ENCODE measurements around the gene ARHGDIA.
A peak's percentile ranks its signal among the peaks of the same experiment; 100 is the strongest.

The ARHGDIA gene

DNA sequence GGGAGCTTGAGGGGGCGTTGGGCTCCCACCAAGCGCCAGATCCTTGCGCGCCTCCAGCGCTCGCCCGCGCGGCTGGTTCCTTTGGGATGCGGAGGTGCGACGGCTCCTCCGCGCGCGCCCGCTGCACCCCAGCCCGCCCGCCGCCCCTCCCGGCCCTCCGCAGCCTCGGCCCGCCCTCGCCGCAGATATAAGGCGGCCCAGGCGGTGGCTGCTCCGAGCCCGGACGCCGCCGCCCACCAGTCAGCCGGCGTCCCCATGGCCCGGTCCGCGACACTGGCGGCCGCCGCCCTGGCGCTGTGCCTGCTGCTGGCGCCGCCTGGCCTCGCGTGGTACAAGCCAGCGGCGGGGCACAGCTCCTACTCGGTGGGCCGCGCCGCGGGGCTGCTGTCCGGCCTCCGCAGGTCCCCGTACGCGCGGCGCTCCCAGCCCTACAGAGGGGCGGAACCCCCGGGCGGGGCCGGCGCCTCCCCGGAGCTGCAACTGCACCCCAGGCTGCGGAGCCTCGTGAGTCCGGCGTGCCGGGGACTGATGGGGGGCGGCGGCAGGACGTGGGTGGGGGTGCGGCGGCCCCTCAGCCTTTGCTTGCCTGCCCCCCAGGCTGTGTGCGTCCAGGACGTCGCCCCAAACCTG, 31.0 kb upstream of the ARHGDIA start, which contains the start of gene NPB:
NPB (plus strand) TSS at position 216 of the 630 bp plus-strand sequence; CDS start at position 256, 40 bp downstream.
- peaks cover 34% of the 10 kb centered on the region for H3K27me3 Mint-ChIP-seq
- no peaks in the 10 kb centered on the region for H3K9me3 Mint-ChIP-seq
- peaks cover 80% of the 10 kb centered on the region for H3K36me3 Mint-ChIP-seq (ENCODE audit: low read depth)
- peak within 1 kb of the TSS; percentile 53 for H3K4me3 Mint-ChIP-seq
- peaks cover 9% of the 10 kb centered on the region for H3K4me1 Mint-ChIP-seq (ENCODE audit: low read depth)
- intact Hi-C loops (cut with micrococcal nuclease), result no loop called here
- no peak within 1 kb of the TSS for H3K27ac Mint-ChIP-seq

DNA sequence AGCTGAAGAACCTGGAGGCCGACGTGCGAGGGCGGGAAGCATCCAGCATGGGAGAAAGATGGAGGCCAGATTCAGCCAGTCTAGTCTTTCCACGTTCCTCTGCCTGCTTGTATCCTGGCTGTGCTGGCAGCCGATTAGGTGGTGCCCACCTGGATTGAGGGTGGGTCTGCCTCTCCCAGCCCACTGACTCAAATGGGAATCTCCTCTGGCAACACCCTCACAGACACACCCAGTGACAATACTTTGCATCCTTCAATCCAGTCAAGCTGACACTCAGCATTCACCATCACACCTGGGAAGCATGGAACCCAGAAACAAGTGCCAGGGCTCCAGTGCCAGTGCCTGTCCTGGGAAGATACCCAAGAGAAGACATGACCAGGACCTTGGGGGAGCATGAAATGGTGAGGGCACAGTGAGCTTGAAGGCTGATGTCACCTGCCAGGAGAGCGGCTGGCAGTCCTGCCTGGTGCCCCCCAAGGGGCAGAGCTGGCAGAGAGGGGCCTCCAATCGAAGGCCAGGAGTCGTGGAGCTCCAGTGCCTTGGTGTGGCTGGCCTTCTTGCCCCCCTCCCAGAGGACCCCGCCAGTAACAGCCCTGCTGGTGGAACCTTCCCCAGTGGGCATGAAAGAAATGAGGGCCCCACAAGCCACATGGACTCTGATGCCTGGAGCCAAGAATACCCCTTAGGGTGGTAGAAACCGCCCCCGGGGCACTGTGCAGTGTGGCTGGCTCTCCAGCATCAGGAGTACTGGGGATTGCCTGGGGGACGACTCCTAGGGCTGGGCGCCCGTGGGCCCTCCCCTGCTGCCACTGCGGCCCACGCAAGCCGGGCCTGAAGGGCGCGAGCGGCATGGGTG, 30.3 kb upstream of the ARHGDIA start:
- Mint-ChIP-seq H3K4me1 (ENCODE audit: low read depth) (peaks cover 9% of the 10 kb centered on the region), H3K9me3 (no peaks in the 10 kb centered on the region), H3K36me3 (ENCODE audit: low read depth) (peaks cover 80% of the 10 kb centered on the region), H3K27ac (no peak overlapping the region), H3K27me3 (peaks cover 34% of the 10 kb centered on the region), H3K4me3 (no peak overlapping the region)
- intact Hi-C loops (cut with micrococcal nuclease), result no loop called here

DNA sequence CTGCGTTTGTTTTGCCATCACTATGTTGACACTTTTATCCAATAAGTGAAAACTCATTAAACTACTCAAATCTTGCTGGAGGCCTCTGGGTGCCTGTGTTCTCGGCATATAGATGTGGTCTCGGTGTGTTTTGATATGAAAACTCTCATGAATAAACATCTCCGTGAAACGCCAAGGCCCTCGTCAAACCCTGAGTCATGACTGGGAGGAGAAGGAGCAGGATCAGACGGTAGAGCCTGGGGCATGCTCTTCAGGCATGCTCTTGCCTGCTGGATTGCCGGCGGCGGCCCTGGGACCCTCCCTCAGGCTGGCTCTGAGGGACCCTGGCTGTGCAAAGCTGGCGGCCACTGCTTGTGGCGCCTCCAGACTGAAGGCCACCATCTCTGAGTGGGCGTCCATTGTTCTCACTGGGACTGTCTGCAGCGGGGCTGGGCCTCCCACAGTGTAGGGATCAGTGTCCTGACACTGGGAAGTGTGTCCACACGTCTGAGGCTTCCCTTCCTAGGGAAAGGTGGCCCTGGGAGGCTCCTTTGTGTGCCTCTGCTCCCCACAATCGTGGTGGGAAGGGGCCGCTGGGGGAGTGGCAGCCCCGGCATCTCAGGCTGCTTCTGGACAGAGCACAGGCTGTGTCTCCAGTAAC, 29.2 kb upstream of the ARHGDIA start:
- no peaks in the 10 kb centered on the region for H3K9me3 Mint-ChIP-seq
- no peak overlapping the region for H3K27ac Mint-ChIP-seq
- peaks cover 34% of the 10 kb centered on the region for H3K27me3 Mint-ChIP-seq
- H3K4me1 Mint-ChIP-seq (ENCODE audit: low read depth), result peaks cover 9% of the 10 kb centered on the region
- no peak overlapping the region for H3K4me3 Mint-ChIP-seq
- intact Hi-C loops (cut with micrococcal nuclease), result no loop called here
- H3K36me3 Mint-ChIP-seq (ENCODE audit: low read depth), result peaks cover 80% of the 10 kb centered on the region

DNA sequence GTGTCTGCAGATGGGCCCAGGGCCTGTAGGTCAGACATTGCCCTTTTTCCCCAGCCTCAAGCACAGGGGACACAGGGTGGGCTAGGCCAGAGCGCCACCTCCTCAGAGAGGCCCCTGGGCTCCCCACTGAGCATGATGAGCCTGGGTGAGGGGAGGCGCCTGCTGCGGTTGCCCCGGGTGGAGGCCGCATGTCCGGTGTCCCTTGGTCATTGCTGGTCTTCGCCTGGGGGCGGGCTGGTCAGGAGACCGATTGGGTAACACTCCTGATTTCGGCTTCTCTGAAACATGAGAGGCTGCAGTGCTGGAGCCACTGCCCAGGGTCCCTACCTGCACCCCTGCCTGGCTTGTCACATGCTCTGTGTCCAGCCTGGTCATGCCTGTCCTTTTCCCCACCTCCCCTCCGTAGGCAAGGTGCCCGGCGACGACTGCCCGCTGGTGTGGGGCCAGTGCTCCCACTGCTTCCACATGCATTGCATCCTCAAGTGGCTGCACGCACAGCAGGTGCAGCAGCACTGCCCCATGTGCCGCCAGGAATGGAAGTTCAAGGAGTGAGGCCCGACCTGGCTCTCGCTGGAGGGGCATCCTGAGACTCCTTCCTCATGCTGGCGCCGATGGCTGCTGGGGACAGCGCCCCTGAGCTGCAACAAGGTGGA, 28.5 kb upstream of the ARHGDIA start:
- H3K27me3 Mint-ChIP-seq, result peaks cover 34% of the 10 kb centered on the region
- no peaks in the 10 kb centered on the region for H3K9me3 Mint-ChIP-seq
- no peak overlapping the region for H3K4me3 Mint-ChIP-seq
- intact Hi-C loops (cut with micrococcal nuclease), result no loop called here
- H3K4me1 Mint-ChIP-seq (ENCODE audit: low read depth), result peaks cover 9% of the 10 kb centered on the region
- H3K27ac Mint-ChIP-seq, result no peak overlapping the region
- H3K36me3 Mint-ChIP-seq (ENCODE audit: low read depth), result peaks cover 80% of the 10 kb centered on the region

DNA sequence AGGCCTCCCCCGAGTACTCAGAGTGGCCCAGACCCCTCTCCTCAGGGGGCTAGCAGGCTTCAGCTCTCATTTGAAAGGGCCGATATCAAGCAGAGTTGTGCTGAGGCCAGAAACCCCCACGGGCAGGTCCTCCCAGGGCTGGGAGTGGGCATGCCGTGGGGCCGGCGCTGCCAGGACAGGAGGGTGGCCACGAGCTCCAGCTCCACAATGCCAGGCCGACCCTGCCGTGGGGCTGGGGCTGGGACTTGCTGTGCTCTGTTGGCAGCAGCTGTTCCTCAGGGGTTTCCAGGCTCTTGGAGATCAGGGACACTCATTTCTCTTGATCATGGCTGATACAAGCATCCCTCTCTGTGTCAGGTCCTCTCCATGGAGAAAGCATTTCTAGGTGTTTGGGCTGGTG, 27.7 kb upstream of the ARHGDIA start:
- intact Hi-C loops (cut with micrococcal nuclease), result no loop called here
- Mint-ChIP-seq H3K4me3 (no peak overlapping the region), H3K27ac (no peak overlapping the region), H3K4me1 (ENCODE audit: low read depth) (peaks cover 9% of the 10 kb centered on the region), H3K36me3 (ENCODE audit: low read depth) (peaks cover 80% of the 10 kb centered on the region), H3K27me3 (peaks cover 31% of the 10 kb centered on the region), H3K9me3 (no peaks in the 10 kb centered on the region)

DNA sequence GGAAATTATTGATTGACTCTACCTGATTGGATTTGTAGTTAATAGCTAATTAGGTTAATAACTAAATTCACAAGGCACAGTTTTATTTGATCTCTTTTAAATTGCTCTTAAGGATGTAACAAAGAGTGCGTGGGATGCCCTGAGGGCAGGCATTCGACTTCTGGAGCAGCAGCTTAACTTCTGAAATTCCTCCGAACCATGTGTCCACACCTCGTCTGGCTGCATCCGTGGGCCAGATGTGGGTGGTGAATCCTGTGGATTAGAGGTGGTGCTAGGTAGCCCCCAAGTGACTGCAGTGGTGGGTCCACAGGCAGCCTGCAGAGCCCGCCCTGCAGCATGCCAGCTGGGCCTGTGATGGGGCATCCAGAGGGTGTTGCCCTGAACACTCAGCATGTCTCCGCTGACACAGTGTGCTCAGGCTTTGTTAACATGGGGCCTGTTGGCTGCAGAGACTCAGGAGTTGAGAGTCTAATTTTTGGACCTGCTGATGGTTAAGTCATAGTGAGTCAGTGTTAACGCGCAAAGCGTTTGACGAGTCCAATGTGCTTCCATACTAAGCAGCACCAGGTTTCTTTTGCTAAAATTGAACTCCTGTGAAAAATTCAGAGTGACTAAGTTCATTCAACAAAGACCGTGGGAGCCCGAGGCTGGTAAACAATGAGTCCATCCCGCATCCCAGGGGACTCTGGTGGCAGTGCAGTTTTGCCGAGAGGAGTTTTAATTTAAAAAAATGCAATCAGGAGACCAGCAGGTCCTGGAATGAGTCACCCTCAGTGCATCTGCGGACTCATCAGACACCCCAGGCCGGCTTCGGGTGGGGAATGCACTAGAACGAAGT, 27.1 kb upstream of the ARHGDIA start:
- peaks cover 9% of the 10 kb centered on the region for H3K4me1 Mint-ChIP-seq (ENCODE audit: low read depth)
- peaks cover 25% of the 10 kb centered on the region for H3K27me3 Mint-ChIP-seq
- intact Hi-C loops (cut with micrococcal nuclease), result no loop called here
- no peak overlapping the region for H3K4me3 Mint-ChIP-seq
- H3K9me3 Mint-ChIP-seq, result no peaks in the 10 kb centered on the region
- H3K27ac Mint-ChIP-seq, result no peak overlapping the region
- peaks cover 80% of the 10 kb centered on the region for H3K36me3 Mint-ChIP-seq (ENCODE audit: low read depth)

DNA sequence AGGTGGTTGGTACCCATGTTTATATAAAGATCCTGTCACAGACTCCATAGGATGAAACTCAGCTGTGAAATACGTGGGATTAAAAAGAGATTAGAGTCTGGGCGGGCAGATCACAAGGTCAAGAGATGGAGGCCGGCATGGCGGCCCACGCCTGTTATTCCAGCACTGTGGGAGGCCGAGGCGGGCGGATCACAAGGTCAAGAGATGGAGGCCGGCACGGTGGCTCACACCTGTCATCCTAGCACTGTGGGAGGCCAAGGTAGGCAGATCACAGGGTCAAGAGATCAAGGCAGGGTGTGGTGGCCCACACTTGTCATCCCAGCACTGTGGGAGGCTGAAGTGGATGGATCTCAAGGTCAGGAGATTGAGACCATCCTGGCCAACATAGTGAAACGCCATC, 24.3 kb upstream of the ARHGDIA start:
- Mint-ChIP-seq H3K27ac (no peak overlapping the region), H3K27me3 (peaks cover 3% of the 10 kb centered on the region), H3K36me3 (ENCODE audit: low read depth) (peaks cover 88% of the 10 kb centered on the region), H3K9me3 (no peaks in the 10 kb centered on the region), H3K4me1 (ENCODE audit: low read depth) (peaks cover 9% of the 10 kb centered on the region), H3K4me3 (no peak overlapping the region)
- intact Hi-C loops (cut with micrococcal nuclease), result no loop called here

DNA sequence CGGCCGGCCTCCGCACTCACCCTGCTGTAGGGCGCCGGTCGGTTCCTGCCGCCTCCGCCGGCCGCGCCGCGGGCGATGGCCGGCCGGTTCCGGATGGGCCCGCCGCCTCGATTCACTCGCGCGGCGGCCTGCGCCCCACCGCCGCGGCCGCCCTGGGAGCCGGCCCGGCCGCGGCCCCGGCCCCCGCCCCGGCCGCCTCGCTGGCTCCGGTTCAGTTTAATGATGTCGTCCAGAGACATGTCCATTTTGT, 20.1 kb upstream of the ARHGDIA start:
- H3K27me3 Mint-ChIP-seq, result no peaks in the 10 kb centered on the region
- H3K4me1 Mint-ChIP-seq (ENCODE audit: low read depth), result peaks cover 40% of the 10 kb centered on the region
- no peaks in the 10 kb centered on the region for H3K9me3 Mint-ChIP-seq
- intact Hi-C loops (cut with micrococcal nuclease), result loop anchor here (1.0 to 5.0 kb wide), 3 partner anchors 20 to 36 kb away; partner anchors contain the start of genes ARHGDIA, MAFG and P4HB
- H3K36me3 Mint-ChIP-seq (ENCODE audit: low read depth), result peaks cover 86% of the 10 kb centered on the region
- peak overlapping the region; percentile 92 for H3K4me3 Mint-ChIP-seq
- peak overlapping the region; percentile 98 for H3K27ac Mint-ChIP-seq

DNA sequence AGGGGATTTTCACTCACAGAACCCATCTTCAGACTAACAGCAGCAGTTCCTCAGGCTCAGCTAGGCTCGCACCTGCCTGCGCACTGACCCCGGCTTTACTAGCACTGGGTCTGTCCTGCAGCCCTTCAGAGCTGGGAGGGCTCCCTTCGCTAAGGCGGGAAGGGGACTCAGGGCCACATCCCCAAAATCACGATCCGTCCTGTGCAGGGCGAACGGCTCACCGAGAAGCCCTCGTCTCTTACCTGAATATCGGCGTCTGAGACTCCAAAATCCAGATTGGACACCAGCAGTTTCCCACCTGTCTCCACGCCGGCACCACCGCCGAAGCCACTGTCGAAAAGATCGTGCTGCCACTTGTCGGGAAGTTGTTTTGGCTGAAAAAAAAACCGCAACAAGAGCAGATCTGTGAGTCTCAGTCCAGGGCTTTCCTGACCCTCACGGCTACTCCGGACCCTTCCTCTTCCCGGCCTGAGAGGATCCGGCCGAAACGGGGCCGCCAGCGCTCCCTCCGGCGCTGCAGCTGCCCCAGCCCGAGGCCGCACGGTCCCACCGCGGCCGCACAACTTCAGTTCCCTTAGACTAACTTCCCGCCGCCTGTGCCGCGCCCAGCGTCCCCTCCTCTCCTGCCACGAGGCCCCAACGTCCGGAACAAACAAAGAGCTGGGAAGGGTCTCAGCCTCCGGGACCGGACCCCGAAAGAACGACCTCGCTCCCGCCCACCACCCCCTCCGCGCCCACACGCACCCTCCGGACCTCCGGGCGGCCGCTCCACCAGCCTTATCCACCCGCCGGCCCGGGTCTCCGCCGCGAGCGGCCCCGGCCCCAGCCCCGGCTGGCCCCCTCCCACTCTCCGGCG, 19.5 kb upstream of the ARHGDIA start:
- peaks cover 46% of the 10 kb centered on the region for H3K4me1 Mint-ChIP-seq (ENCODE audit: low read depth)

DNA sequence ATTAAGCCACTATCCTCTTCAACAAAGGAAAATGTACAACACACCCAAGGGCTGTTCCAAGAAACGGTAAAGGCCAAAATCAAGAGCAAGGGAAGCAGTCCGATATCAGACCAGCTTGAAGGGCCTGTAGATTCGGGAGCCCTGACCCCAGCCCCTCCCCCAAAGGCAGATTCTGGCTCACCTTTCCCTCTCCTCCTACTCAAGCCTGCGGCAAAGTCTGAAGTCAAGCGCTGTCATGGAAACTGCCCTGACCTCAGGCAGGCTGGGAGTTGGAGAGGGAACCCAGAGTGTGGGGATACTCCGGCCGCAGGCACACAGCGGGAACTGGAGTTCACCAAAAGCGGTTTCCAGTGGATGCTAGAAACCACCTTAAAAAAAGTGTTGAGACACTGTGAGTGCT, 18.5 kb upstream of the ARHGDIA start:
- H3K27me3 Mint-ChIP-seq, result no peaks in the 10 kb centered on the region
- no peaks in the 10 kb centered on the region for H3K9me3 Mint-ChIP-seq
- peaks cover 50% of the 10 kb centered on the region for H3K4me1 Mint-ChIP-seq (ENCODE audit: low read depth)
- no peak overlapping the region for H3K4me3 Mint-ChIP-seq
- intact Hi-C loops (cut with micrococcal nuclease), result loop anchor here (5.0 kb wide), 1 partner anchor 38 kb away; the partner anchor contains the start of gene MAFG
- H3K27ac Mint-ChIP-seq, result peak overlapping the region; percentile 98
- peaks cover 86% of the 10 kb centered on the region for H3K36me3 Mint-ChIP-seq (ENCODE audit: low read depth)

More for the DNA sequence above, 19.5 kb upstream of the ARHGDIA start:
- Mint-ChIP-seq H3K27ac (peak overlapping the region; percentile 98), H3K27me3 (no peaks in the 10 kb centered on the region), H3K4me3 (peak overlapping the region; percentile 86), H3K36me3 (ENCODE audit: low read depth) (peaks cover 86% of the 10 kb centered on the region), H3K9me3 (no peaks in the 10 kb centered on the region)
- intact Hi-C loops (cut with micrococcal nuclease), result loop anchor here (1.0 to 5.0 kb wide), 3 partner anchors 19 to 37 kb away; partner anchors contain the start of genes ARHGDIA, MAFG and P4HB

DNA sequence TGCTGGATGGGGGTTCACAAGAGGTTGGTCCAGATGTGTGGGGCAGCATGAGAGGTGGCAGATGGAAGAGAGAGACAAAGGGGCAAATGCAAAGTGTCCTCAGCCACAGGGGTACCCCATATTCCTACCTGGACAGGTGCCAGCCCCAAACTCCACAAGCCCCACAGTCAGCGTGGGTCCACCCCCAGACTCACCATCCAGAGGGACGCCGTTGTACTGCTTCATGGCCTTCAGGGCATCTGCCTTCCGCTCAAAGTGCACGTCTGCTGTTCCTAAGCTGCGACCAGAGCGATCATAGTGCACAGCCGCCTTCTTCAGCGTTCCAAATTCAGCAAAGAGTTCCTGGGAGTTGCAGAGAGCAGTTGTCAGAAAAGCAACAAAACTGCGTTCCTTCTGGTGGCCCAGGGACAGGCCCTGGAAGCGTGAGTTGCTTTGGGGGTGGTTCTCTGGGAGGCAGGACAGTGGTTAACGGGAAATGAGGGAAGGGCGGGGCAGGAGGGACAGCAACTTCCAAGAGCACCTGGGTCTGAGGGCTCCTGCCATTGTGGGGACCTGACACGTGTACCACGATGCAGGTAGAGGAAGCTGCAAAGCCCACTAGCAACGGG, 18.0 kb upstream of the ARHGDIA start:
- H3K4me3 Mint-ChIP-seq, result no peak overlapping the region
- peaks cover 86% of the 10 kb centered on the region for H3K36me3 Mint-ChIP-seq (ENCODE audit: low read depth)
- intact Hi-C loops (cut with micrococcal nuclease), result no loop called here
- no peaks in the 10 kb centered on the region for H3K27me3 Mint-ChIP-seq
- peak overlapping the region; percentile 98 for H3K27ac Mint-ChIP-seq
- H3K4me1 Mint-ChIP-seq (ENCODE audit: low read depth), result peaks cover 50% of the 10 kb centered on the region
- H3K9me3 Mint-ChIP-seq, result no peaks in the 10 kb centered on the region

Measured in dendritic cell treated with granulocyte-macrophage colony-stimulating factor and Interleukin-4, amounts not matched to agents 40 ng/mL and 50 ng/mL, for 4 days (primary cell).